GM23338 (cell line): ENCODE data around the gene KCNAB1. TPM values are rescaled to one million over a fixed set of nuclear protein-coding genes. Genes with fewer than 3 reads are reported as not detected.
A peak's percentile ranks its signal among the peaks of the same experiment; 100 is the strongest.

ENCODE experiments used
- ATAC-seq: fragments of 200-7000 bp; cut with Tn5 transposase; 3 replicates; pipeline ENCODE4 v1.9.1; 2020
- DNase-seq: peaks from one replicate; pipeline ENCODE4 v3.0.0-alpha.2; 2015; ENCODE audit warnings: low spot score
- H2AFZ ChIP-seq: fragments of 200-600 bp; sonication (generic); 2 replicates; pipeline ENCODE4 v1.8.0; 2016; ENCODE audit warnings: antibody characterized with exemption, mild to moderate bottlenecking, moderate library complexity
- H3F3A ChIP-seq: fragments of 200-600 bp; sonication (generic); replicated peaks from 2 replicates; pipeline ENCODE4 v1.8.0; 2017; ENCODE audit warnings: antibody characterized with exemption, mixed run types, low read depth
- H3K27ac ChIP-seq: fragments of 200-600 bp; sonication (generic); 2 replicates; pipeline ENCODE4 v1.6.1; 2016; ENCODE audit warnings: low read depth
- H3K27me3 ChIP-seq: fragments of 200-600 bp; sonication (generic); 2 replicates; pipeline ENCODE4 v1.8.0; 2016; ENCODE audit warnings: mild to moderate bottlenecking, mixed run types, moderate library complexity; ENCODE audit not compliant: insufficient read depth
- H3K36me3 ChIP-seq: fragments of 200-600 bp; sonication (generic); 2 replicates; pipeline ENCODE4 v1.8.0; 2016; ENCODE audit warnings: mild to moderate bottlenecking; ENCODE audit not compliant: insufficient read depth
- H3K4me1 ChIP-seq: fragments of 200-600 bp; sonication (generic); 2 replicates; pipeline ENCODE4 v1.8.0; 2016; ENCODE audit warnings: mild to moderate bottlenecking, moderate library complexity; ENCODE audit not compliant: insufficient read depth
- H3K4me2 ChIP-seq: fragments of 200-600 bp; sonication (generic); 2 replicates; pipeline ENCODE4 v1.7.1; 2017; ENCODE audit warnings: mixed run types
- H3K4me3 ChIP-seq: fragments of 200-600 bp; sonication (generic); 2 replicates; pipeline ENCODE4 v1.6.1; 2016; ENCODE audit warnings: mixed run types
- H3K79me2 ChIP-seq: fragments of 200-600 bp; sonication (generic); replicated peaks from 2 replicates; pipeline ENCODE4 v1.8.0; 2017; ENCODE audit warnings: mild to moderate bottlenecking; ENCODE audit not compliant: insufficient read depth
- H3K9me2 ChIP-seq: fragments of 200-600 bp; sonication (generic); 2 replicates; pipeline ENCODE4 v1.8.0; 2017; ENCODE audit not compliant: insufficient read depth
- H4K20me1 ChIP-seq: fragments of 200-600 bp; sonication (generic); replicated peaks from 2 replicates; pipeline ENCODE4 v1.8.0; 2017; ENCODE audit warnings: mild to moderate bottlenecking; ENCODE audit not compliant: insufficient read depth
- H3K27ac Mint-ChIP-seq: 2 replicates; pipeline ENCODE4 v1.8.0; 2020; ENCODE audit warnings: inconsistent platforms, mild to moderate bottlenecking, moderate library complexity, mixed read lengths
- H3K27me3 Mint-ChIP-seq: 3 replicates; pipeline ENCODE4 v1.8.0; 2022; ENCODE audit warnings: low read depth, mild to moderate bottlenecking, moderate library complexity, mixed read lengths, inconsistent platforms; ENCODE audit not compliant: insufficient read depth, poor library complexity
- H3K36me3 Mint-ChIP-seq: 3 replicates; pipeline ENCODE4 v1.8.0; 2021; ENCODE audit warnings: low read depth, mild to moderate bottlenecking, inconsistent platforms, moderate library complexity, mixed read lengths
- H3K4me1 Mint-ChIP-seq: 3 replicates; pipeline ENCODE4 v1.8.0; 2020; ENCODE audit warnings: mild to moderate bottlenecking, inconsistent platforms, mixed read lengths
- H3K4me3 Mint-ChIP-seq: 3 replicates; pipeline ENCODE4 v1.8.0; 2021; ENCODE audit warnings: moderate library complexity, mild to moderate bottlenecking, inconsistent platforms, mixed read lengths
- H3K9me3 Mint-ChIP-seq: 3 replicates; pipeline ENCODE4 v1.8.0; 2020; ENCODE audit warnings: moderate library complexity, mild to moderate bottlenecking, inconsistent platforms, mixed read lengths
- CREB1 ChIP-seq: fragments of 250-450 bp; sonication (Bioruptor Pico); IDR thresholded peaks from 2 replicates; pipeline ENCODE4 v1.5.0; 2020; ENCODE audit warnings: low read depth, mild to moderate bottlenecking, moderate library complexity
- EZH2 ChIP-seq: fragments of 200-600 bp; sonication (generic); IDR thresholded peaks from one replicate; pipeline ENCODE4 v1.8.0; 2017; ENCODE audit warnings: antibody characterized with exemption, mild to moderate bottlenecking, low read depth; ENCODE audit not compliant: unreplicated experiment
- EZH2phosphoT487 ChIP-seq: fragments of 200-600 bp; sonication (generic); IDR thresholded peaks from one replicate; pipeline ENCODE4 v1.8.1; 2018; ENCODE audit warnings: antibody characterized with exemption; ENCODE audit not compliant: unreplicated experiment
- JUNB ChIP-seq: IDR thresholded peaks from one replicate; pipeline ENCODE4 v1.6.1; 2016; ENCODE audit warnings: antibody characterized with exemption; ENCODE audit not compliant: unreplicated experiment
- NANOG ChIP-seq: IDR thresholded peaks from 2 replicates; pipeline ENCODE4 v1.6.1; 2016; ENCODE audit warnings: antibody characterized with exemption, borderline replicate concordance
- POLR2AphosphoS5 ChIP-seq: IDR thresholded peaks from 2 replicates; pipeline ENCODE4 v1.6.1; 2016; ENCODE audit warnings: antibody characterized with exemption, low read depth
- REST ChIP-seq: IDR thresholded peaks from one replicate; pipeline ENCODE4 v1.6.1; 2018; ENCODE audit warnings: antibody characterized with exemption; ENCODE audit not compliant: unreplicated experiment
- STAT1 ChIP-seq: IDR thresholded peaks from one replicate; pipeline ENCODE4 v1.6.1; 2016; ENCODE audit warnings: antibody characterized with exemption; ENCODE audit not compliant: unreplicated experiment
- ZNF114 ChIP-seq: fragments of 250-450 bp; sonication (Bioruptor Pico); IDR thresholded peaks from 2 replicates; pipeline ENCODE4 v1.5.0; 2020; ENCODE audit warnings: mild to moderate bottlenecking, moderate library complexity
- ZNF331 ChIP-seq: fragments of 250-450 bp; sonication (Bioruptor Pico); IDR thresholded peaks from 2 replicates; pipeline ENCODE4 v1.5.0; 2020; ENCODE audit warnings: low read depth, mild to moderate bottlenecking, moderate library complexity
- long read RNA-seq: library from polyadenylated mRNA; unstranded; transcript quantifications from one replicate; pipeline ENCODE4 v2.0.0, GENCODE V29; 2020; ENCODE audit not compliant: unreplicated experiment
- polyA plus RNA-seq: library from polyadenylated mRNA; unstranded; fragments of >200 nt; fragmentation: Nextera tagmentation; extraction: Ambion mirVana; gene quantifications from 2 replicates; pipeline ENCODE4 v1.2.1, GENCODE V29; 2016
- total RNA-seq: library from RNA; depleted of rRNA; stranded (reverse); fragments of >200 nt; shearing (Covaris generic); gene quantifications from 2 replicates; pipeline ENCODE4 v1.2.3, GENCODE V29; 2014; rRNA removed
- TF ChIP-seq, protein P1 (sequence below), 2 experiments: fragments of 200-600 bp in 1 of 2; sonication (generic) in 1 of 2; conservative IDR thresholded peaks; 2 replicates each; pipeline versions ENCODE4 v1.5.1 to v1.6.1; 2016 to 2017; ENCODE audit warnings: antibody characterized with exemption in 2 of 2, low read depth in 2 of 2, mild to moderate bottlenecking in 2 of 2, moderate library complexity in 1 of 2
- TF ChIP-seq, protein P2 (sequence below): IDR thresholded peaks from 2 replicates; pipeline ENCODE4 v1.6.1; 2016; ENCODE audit warnings: antibody characterized with exemption
- TF ChIP-seq, protein P3 (sequence below): fragments of 250-450 bp; sonication (Bioruptor Pico); IDR thresholded peaks from 2 replicates; pipeline ENCODE4 v1.5.0; 2020; ENCODE audit warnings: mild to moderate bottlenecking, moderate library complexity

KCNAB1 gene
- 0.08 and 0.69 TPM in 2 replicates for total RNA-seq
- 1.3 and 2.6 TPM in 2 replicates for polyA plus RNA-seq
- long read RNA-seq, full-length matches to known transcripts = 1 of 1 reads
- long read RNA-seq, partial matches to known transcripts = 0 of 1 reads
- long read RNA-seq, other reads (novel, unspliced or antisense) = 0 of 1 reads

DNA sequence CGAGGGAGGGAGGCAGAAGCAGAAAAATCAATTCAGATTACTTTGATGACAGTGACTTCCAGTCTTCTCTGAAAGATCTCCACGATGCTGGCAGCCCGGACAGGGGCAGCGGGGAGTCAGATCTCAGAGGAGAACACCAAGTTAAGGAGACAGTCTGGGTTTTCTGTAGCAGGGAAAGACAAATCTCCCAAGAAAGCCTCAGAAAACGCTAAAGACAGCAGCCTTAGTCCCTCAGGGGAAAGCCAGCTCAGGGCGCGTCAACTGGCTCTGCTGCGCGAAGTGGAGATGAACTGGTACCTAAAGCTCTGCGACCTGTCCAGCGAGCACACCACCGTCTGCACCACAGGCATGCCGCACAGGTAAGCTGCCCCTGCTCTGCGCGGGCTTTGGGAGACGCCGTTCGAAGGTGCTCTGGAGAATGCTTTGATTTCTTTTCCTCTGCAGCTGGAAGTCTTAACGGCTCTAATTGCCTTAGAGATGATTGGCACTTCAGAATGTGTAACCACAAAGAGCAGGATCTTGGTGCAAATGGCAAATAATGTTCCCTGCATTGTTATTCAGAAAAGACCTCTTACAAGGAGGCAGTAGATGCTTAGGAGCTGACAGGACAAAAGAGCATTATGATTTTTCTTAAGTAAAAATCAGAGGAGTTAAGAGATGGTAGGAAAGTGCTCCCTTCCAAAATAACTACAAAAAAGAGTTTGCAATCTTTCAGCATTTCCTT lies at the start of gene KCNAB1:
Gene KCNAB1, plus strand, starts transcription at position 51 of the 724 bp plus-strand sequence.
- H3F3A ChIP-seq = no peaks in the 10 kb centered on the region
- H2AFZ ChIP-seq = peak within 1 kb of the TSS; percentile 88
- no peak for TF ChIP-seq ZNF114 (CRISPR knock-in tag)
- TF ChIP-seq ZNF331 (CRISPR knock-in tag) = no peak
- TF ChIP-seq NANOG = no peak
- TF ChIP-seq, protein P1, sequence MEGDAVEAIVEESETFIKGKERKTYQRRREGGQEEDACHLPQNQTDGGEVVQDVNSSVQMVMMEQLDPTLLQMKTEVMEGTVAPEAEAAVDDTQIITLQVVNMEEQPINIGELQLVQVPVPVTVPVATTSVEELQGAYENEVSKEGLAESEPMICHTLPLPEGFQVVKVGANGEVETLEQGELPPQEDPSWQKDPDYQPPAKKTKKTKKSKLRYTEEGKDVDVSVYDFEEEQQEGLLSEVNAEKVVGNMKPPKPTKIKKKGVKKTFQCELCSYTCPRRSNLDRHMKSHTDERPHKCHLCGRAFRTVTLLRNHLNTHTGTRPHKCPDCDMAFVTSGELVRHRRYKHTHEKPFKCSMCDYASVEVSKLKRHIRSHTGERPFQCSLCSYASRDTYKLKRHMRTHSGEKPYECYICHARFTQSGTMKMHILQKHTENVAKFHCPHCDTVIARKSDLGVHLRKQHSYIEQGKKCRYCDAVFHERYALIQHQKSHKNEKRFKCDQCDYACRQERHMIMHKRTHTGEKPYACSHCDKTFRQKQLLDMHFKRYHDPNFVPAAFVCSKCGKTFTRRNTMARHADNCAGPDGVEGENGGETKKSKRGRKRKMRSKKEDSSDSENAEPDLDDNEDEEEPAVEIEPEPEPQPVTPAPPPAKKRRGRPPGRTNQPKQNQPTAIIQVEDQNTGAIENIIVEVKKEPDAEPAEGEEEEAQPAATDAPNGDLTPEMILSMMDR (conservative IDR thresholded peaks at IDR 0.05; ENCODE audit: low read depth in 2 of 2) = no peak
- TF ChIP-seq JUNB = no peak
- TF ChIP-seq, protein P2, sequence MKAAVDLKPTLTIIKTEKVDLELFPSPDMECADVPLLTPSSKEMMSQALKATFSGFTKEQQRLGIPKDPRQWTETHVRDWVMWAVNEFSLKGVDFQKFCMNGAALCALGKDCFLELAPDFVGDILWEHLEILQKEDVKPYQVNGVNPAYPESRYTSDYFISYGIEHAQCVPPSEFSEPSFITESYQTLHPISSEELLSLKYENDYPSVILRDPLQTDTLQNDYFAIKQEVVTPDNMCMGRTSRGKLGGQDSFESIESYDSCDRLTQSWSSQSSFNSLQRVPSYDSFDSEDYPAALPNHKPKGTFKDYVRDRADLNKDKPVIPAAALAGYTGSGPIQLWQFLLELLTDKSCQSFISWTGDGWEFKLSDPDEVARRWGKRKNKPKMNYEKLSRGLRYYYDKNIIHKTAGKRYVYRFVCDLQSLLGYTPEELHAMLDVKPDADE = no peak
- TF ChIP-seq POLR2AphosphoS5 = no peak
- TF ChIP-seq, protein P3, sequence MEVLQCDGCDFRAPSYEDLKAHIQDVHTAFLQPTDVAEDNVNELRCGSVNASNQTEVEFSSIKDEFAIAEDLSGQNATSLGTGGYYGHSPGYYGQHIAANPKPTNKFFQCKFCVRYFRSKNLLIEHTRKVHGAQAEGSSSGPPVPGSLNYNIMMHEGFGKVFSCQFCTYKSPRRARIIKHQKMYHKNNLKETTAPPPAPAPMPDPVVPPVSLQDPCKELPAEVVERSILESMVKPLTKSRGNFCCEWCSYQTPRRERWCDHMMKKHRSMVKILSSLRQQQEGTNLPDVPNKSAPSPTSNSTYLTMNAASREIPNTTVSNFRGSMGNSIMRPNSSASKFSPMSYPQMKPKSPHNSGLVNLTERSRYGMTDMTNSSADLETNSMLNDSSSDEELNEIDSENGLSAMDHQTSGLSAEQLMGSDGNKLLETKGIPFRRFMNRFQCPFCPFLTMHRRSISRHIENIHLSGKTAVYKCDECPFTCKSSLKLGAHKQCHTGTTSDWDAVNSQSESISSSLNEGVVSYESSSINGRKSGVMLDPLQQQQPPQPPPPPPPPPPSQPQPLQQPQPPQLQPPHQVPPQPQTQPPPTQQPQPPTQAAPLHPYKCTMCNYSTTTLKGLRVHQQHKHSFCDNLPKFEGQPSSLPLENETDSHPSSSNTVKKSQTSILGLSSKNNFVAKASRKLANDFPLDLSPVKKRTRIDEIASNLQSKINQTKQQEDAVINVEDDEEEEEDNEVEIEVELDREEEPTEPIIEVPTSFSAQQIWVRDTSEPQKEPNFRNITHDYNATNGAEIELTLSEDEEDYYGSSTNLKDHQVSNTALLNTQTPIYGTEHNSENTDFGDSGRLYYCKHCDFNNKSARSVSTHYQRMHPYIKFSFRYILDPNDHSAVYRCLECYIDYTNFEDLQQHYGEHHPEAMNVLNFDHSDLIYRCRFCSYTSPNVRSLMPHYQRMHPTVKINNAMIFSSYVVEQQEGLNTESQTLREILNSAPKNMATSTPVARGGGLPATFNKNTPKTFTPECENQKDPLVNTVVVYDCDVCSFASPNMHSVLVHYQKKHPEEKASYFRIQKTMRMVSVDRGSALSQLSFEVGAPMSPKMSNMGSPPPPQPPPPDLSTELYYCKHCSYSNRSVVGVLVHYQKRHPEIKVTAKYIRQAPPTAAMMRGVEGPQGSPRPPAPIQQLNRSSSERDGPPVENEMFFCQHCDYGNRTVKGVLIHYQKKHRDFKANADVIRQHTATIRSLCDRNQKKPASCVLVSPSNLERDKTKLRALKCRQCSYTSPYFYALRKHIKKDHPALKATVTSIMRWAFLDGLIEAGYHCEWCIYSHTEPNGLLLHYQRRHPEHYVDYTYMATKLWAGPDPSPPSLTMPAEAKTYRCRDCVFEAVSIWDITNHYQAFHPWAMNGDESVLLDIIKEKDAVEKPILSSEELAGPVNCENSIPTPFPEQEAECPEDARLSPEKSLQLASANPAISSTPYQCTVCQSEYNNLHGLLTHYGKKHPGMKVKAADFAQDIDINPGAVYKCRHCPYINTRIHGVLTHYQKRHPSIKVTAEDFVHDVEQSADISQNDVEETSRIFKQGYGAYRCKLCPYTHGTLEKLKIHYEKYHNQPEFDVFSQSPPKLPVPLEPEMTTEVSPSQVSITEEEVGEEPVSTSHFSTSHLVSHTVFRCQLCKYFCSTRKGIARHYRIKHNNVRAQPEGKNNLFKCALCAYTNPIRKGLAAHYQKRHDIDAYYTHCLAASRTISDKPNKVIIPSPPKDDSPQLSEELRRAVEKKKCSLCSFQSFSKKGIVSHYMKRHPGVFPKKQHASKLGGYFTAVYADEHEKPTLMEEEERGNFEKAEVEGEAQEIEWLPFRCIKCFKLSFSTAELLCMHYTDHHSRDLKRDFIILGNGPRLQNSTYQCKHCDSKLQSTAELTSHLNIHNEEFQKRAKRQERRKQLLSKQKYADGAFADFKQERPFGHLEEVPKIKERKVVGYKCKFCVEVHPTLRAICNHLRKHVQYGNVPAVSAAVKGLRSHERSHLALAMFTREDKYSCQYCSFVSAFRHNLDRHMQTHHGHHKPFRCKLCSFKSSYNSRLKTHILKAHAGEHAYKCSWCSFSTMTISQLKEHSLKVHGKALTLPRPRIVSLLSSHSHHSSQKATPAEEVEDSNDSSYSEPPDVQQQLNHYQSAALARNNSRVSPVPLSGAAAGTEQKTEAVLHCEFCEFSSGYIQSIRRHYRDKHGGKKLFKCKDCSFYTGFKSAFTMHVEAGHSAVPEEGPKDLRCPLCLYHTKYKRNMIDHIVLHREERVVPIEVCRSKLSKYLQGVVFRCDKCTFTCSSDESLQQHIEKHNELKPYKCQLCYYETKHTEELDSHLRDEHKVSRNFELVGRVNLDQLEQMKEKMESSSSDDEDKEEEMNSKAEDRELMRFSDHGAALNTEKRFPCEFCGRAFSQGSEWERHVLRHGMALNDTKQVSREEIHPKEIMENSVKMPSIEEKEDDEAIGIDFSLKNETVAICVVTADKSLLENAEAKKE (CRISPR knock-in tag) = no peak
- no peak for TF ChIP-seq EZH2phosphoT487
- no peak for TF ChIP-seq CREB1 (CRISPR knock-in tag)
- no peak for TF ChIP-seq REST
- no peak for TF ChIP-seq EZH2
- no peak for TF ChIP-seq STAT1
- H3K4me2 ChIP-seq = no peak within 1 kb of the TSS
- no peaks in the 10 kb centered on the region for H3K79me2 ChIP-seq
- H3K27ac ChIP-seq = no peak within 1 kb of the TSS
- H3K9me2 ChIP-seq = no peaks in the 10 kb centered on the region
- H3K27me3 ChIP-seq = no peaks in the 10 kb centered on the region
- no peaks in the 10 kb centered on the region for H4K20me1 ChIP-seq
- Mint-ChIP-seq H3K27ac (no peak within 1 kb of the TSS), H3K9me3 (no peaks in the 10 kb centered on the region), H3K4me3 (no peak within 1 kb of the TSS), H3K36me3 (no peaks in the 10 kb centered on the region), H3K4me1 (peaks cover 8% of the 10 kb centered on the region), H3K27me3 (no peaks in the 10 kb centered on the region)
- peaks cover 6% of the 10 kb centered on the region; the same call in 1 of the 2 replicates for H3K4me1 ChIP-seq
- H3K36me3 ChIP-seq = no peaks in the 10 kb centered on the region
- ATAC-seq = peak; percentile 77
- peak; percentile 14 for DNase-seq
- H3K4me3 ChIP-seq = no peak within 1 kb of the TSS
